HG02623 (cell line): ENCODE measurements around the gene ETV3L.
A peak's percentile ranks its signal among the peaks of the same experiment; 100 is the strongest.
"Not testable (repeated sequence)": the region's sequence is repeated elsewhere in the genome, so short reads cannot be mapped to it uniquely, and the experiment has no call there.

Experiments used
- ATAC-seq: cut with Tn5 transposase; IDR thresholded peaks from one replicate; pipeline ENCODE4 v1.9.1; 2021; ENCODE audit warnings: moderate library complexity; ENCODE audit not compliant: unreplicated experiment

ETV3L gene

GRCh38 chr1:157105988-157106812, 6.6 kb upstream of the ETV3L start:
- peak; percentile 65 for ATAC-seq

- no peak for ATAC-seq
These were observed 5.8 kb upstream of the ETV3L start for GRCh38 chr1:157105298-157105987.

- no peak for ATAC-seq
These were observed 5.1 kb upstream of the ETV3L start for GRCh38 chr1:157104598-157105293.

DNA sequence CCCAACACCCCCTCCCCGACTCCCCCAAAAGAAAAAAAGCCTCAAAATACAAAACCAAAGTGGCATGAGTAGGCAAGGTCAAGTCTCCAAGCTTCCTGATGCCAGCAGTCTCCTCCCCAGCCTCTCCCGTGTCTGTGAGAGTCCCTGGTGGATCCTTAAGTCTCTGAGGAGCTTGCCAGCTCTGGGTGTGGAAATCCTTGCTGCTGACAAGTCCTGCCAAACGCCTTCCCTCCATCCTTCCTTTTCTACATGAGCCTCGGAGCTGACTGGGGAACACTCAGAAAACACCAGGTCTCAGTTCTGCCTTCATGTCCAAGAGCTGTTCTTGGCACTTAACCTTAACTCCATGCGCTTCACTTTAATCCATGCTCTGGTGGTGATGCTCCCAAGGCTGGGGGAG, 3.7 kb upstream of the ETV3L start:
- ATAC-seq: no peak

DNA sequence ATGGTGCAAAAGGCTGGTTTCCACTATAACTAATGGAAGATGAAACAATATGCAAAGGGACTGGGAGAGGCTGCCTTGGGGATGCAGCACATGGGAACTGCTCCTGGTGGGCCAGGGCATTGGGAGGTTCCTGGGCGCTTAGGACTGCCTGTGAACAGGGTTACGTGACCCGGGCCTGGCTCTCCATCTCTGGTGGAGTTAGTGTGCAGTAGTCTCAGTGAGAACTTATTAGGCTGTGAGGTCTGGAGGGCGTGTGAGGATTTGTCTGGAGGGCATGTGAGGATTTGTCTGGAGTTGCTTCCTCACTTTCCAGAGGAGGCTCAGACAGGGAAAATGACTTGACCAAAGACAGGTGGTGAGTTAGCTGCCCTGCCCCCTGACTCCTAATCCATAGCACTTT, 1.5 kb upstream of the ETV3L start:
- ATAC-seq: no peak

- ATAC-seq: not testable (repeated sequence)
These were observed 498 bp downstream of the ETV3L start for GRCh38 chr1:157098987-157099632.

GRCh38 chr1:157098519-157098918, 1.1 kb downstream of the ETV3L start:
- ATAC-seq: no peak

- no peak for ATAC-seq
These were observed 1.9 kb downstream of the ETV3L start for GRCh38 chr1:157097692-157098091.

DNA sequence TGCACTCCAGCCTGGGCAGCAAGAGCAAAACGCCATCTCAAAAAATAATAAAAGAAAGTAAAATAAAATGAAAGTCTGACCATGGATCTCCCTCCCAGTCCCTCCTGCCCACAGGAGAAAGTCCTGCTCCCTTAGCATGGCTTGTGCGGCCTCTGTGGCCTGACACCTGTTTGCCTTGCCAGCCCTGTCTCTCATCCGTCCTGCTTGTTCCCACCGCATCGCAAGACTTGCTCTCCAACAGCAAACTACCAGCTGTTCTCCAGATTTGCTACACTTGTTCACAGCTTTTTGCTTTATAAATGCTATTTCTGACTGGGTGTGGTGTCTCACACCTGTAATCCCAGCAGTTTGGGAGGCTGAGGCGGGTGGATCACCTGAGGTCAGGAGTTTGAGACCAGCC, 2.7 kb downstream of the ETV3L start:
- ATAC-seq: no peak

GRCh38 chr1:157095551-157095950, 4.1 kb downstream of the ETV3L start:
- ATAC-seq: no peak

GRCh38 chr1:157095091-157095490, 4.5 kb downstream of the ETV3L start:
- ATAC-seq: no peak

DNA sequence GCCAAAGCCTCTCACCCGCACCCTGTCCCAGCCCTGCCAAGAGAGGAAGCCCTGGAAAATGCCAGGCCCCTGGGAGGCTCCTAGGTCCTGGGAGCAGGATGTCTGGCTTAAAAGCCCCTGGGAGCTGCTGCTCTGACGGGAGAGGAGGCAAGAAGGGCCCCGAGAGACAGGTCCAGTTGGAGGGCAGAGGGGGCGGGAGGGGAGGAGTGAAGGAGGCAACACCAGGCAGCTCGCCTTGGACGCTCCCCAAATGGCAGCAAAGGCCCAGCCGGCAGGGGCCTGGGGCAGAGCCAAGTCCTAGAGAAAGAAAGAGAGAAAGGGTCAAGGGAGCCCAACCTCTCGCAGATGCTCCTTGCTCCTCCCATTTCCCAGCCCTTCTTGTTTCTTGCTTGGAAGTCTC, 6.8 kb downstream of the ETV3L start:
- ATAC-seq: no peak

DNA sequence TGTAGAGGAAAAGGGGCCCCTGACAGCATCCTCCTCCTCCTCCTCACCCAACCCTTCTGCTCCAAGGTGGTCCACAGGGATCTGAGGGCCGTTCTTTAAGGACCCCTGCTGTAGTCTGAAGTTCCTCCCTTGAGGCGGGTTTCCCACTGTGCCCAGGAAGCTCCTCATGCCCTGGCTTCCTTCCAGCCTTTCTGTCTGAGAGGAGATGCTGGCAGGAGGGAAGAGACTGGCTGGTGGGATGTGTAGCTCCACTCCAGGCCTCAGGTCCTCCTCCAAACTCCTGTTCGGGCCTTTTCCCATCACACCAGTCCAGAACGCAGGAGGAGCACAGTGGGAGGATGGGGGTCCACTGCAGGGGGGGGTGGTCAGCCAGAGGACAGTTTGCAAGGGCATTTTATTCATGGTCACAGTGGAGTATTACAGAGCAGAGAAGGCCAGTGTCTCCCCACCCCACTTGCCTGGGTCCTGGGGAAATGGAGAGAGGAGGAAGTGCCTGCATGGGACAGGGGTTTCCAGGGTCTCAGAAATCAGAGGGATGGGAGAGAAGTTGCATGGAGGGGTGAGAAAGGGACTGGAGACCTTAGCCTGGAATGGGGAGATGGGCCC, 7.8 kb downstream of the ETV3L start:
- no peak for ATAC-seq

DNA sequence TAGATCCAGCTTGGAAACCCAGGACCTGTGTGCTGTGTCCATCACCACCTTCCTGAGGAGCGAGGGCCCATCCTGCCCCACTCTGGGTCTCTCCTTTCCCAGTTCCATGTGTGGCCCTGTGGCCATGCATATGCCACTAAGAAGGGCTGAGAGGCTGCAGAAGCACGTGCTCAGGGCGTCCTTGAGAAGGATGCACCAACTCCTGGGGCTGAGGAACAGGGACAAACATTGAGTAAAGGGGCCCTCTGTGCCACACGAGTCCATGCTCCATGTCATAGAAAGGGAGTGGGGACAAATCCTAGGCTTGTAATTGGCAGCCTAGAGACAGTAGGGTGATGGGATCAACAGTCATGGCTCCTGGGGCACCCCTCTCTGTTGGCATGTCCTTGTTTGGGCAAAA, 8.4 kb downstream of the ETV3L start:
- no peak for ATAC-seq

- no peak for ATAC-seq
These were observed 8.8 kb downstream of the ETV3L start for GRCh38 chr1:157090771-157091170.

DNA sequence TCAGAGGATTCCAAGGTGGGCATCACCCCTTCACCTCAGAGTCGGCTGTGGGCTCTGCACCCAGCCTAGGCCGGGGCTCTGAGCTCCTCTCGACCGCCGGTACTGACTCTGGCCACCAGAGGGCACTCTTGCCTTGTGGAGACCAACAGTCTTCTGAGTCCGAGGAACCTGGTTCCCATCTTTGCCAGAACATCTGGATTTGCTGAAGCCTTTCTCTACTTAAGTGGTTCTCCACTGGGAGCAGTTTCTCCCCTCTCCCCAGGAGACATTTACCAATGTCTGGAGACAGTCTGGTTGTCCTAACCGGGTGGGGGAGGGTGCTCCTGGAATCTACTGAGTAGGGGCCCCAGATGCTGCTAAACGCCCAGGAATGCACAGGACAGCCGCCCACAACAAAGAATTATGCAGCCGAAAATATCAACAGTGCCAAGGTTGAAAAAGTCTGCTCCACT, 9.4 kb downstream of the ETV3L start:
- ATAC-seq: no peak

- no peak for ATAC-seq
These were observed 9.8 kb downstream of the ETV3L start for GRCh38 chr1:157089789-157090188.

DNA sequence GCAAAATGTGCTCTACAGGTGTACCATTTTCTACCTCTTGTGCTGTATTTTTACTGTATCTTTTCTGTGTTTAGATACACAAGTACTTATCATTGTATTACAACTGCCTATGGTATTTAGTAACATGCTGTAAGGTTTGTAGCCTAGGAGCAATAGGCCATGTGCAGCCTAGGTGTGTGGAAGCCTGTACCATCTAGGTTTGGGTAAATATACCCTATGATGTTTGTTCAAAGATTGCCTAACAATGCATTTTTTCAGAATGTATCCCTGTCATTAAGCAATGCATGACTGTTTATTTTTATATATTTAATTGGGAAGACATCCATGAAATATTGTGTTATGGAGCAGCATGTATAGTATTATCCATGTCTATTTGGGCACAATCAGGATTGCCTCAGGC, 11.0 kb downstream of the ETV3L start:
- ATAC-seq: no peak

- no peak for ATAC-seq
These were observed 12.6 kb downstream of the ETV3L start for GRCh38 chr1:157087030-157087429.

DNA sequence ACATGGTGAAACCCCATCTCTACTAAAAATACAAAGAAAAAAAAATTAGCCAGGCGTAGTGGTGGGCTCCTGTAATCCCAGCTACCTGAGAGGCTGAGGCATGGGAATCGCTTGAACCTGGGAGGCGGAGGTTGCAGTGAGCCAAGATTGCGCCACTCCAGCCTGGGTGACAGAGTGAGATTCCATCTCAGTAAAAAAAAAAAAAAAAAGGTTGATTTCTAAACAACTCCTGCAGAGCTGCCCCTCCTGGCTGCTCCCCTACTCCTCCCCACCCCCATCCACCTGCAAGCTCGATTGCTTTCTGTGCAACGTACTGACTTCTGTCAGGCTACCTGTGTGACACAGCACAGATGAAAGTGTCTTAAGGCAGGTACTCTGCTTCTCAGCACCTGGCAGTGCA, 13.3 kb downstream of the ETV3L start:
- no peak for ATAC-seq

GRCh38 chr1:157085421-157085820, 14.2 kb downstream of the ETV3L start:
- ATAC-seq: no peak
